Adrenal gland (tissue), 12 donors: ENCODE data around the gene ATG10. TPM values are rescaled to one million over a fixed set of nuclear protein-coding genes. Genes with fewer than 3 reads are reported as not detected.

Source experiments
- DNase-seq, 7 donors: peaks; one replicate each; pipeline ENCODE4 v3.0.0-alpha.2; 2019 to 2020
- H3K27ac ChIP-seq, 5 donors: fragments of 200-600 bp; sonication (generic) in 4 of 5; 1 replicate in 3 of 5; 2 replicates in 2 of 5; pipeline versions ENCODE4 v1.5.1 to v1.8.0; 2016 to 2020; ENCODE audit warnings: mild to moderate bottlenecking in 1 of 5
- H3K27me3 ChIP-seq: fragments of 200-600 bp; 2 replicates; pipeline ENCODE4 v1.8.0; 2021
- H3K36me3 ChIP-seq, 2 donors: fragments of 200-600 bp; replicated peaks in 1 of 2; 1 replicate in 1 of 2; 2 replicates in 1 of 2; pipeline versions ENCODE4 v1.5.1 to v1.8.0; 2018 to 2022
- H3K4me1 ChIP-seq, 2 donors: fragments of 200-600 bp; replicated peaks in 1 of 2; 1 replicate in 1 of 2; 2 replicates in 1 of 2; pipeline versions ENCODE4 v1.5.1 to v1.8.0; 2018 to 2021
- H3K4me3 ChIP-seq, 4 donors: fragments of 200-600 bp; sonication (generic) in 3 of 4; one replicate each; pipeline ENCODE4 v1.5.1; 2016 to 2018
- H3K9me3 ChIP-seq, 3 donors: fragments of 200-600 bp; sonication (generic) in 1 of 3; replicated peaks in 1 of 3; 1 replicate in 2 of 3; 2 replicates in 1 of 3; pipeline versions ENCODE4 v1.5.1 to v1.8.0; 2016 to 2021
- CTCF ChIP-seq, 6 experiments: fragments of 450-650 bp in 4 of 6; fragments of 200-600 bp in 2 of 6; sonication (generic) in 1 of 6; IDR thresholded peaks; 1 replicate in 5 of 6; 2 replicates in 1 of 6; pipeline versions ENCODE4 v1.5.1 to v1.8.0; 2016 to 2021; ENCODE audit warnings: antibody characterized with exemption in 6 of 6, mild to moderate bottlenecking in 2 of 6, moderate library complexity in 1 of 6
- POLR2A ChIP-seq, 2 donors: fragments of 450-650 bp; IDR thresholded peaks; one replicate each; pipeline ENCODE4 v1.6.1; 2017; ENCODE audit warnings: antibody characterized with exemption in 2 of 2, mild to moderate bottlenecking in 2 of 2, moderate library complexity in 1 of 2
- WGBS, 4 donors: extraction: QIAGEN DNeasy Blood & Tissue Kit in 2 of 4; methylation state at CpG; one replicate each; pipeline versions ENCODE4 v1.1.5 to v1.1.7; 2013 to 2017; 5-methylcytosine and 5-hydroxymethylcytosine counted together
- intact Hi-C, 2 donors: fragments of 100-400 bp; cut with DNase I; formaldehyde crosslinking; loops; one replicate each; pipeline versions ENCODE4 v1.14.1 to v1.15.0; 2022 to 2023
- polyA plus RNA-seq, 3 donors: library from polyadenylated mRNA; stranded (reverse); fragments of 200-250 nt in 2 of 3; fragments of 350-450 nt in 1 of 3; fragmentation: Illumina TruSeq in 1 of 3; extraction: RNeasy Lipid Tissue Mini Kit (QIAGEN cat#74804) in 1 of 3; gene quantifications; one replicate each; pipeline ENCODE4 v1.2.3, GENCODE V29; 2013 to 2014
- total RNA-seq, 9 donors: library from RNA; depleted of rRNA in 4 of 9; stranded (reverse); fragments of >200 nt in 4 of 9; fragments of 120-200 nt in 1 of 9; fragmentation: NEBNext Ultra II Directional in 1 of 9; extraction: Animal tissue kit (Norgen Biotek cat#: 25700) in 1 of 9; gene quantifications; one replicate each; pipeline versions ENCODE4 v1.1.0 to v1.2.4, GENCODE V29; 2013 to 2023
- donor health status: healthy with polysubstance abuse.
- donor health status: Bipolar disorder and iron deficiency.
- donor health status: DM: yes; HTN: yes; CAD: no.
- donor health status: DM: no; HTN: no; CAD: no.
- donor health status: DM: no; HTN: no; CAD: no.
- donor health status: DM: yes; HTN: yes; CAD: no.

ATG10 gene
- total and polyA plus RNA-seq, 12 donors: 4.0 to 15.1 (median 7.1) TPM

- intact Hi-C loops: no loop called here
- no peaks in the 10 kb centered on the region for H3K27me3 ChIP-seq
- no peak overlapping the region for H3K27ac ChIP-seq
- no peak overlapping the region for H3K4me3 ChIP-seq
- WGBS, 4 donors: 80 to 86% (median 83%) methylated on average over 4 of the region's 4 CpGs
- no peaks in the 10 kb centered on the region for H3K9me3 ChIP-seq
- TF ChIP-seq POLR2A (IDR thresholded peaks at IDR 0.05): no peak
- TF ChIP-seq CTCF (IDR thresholded peaks at IDR 0.05): no peak
- H3K36me3 ChIP-seq: no peaks in the 10 kb centered on the region
- no peak for DNase-seq
- H3K4me1 ChIP-seq: no peaks in the 10 kb centered on the region
Measured at GRCh38 chr5:81925009-81925408, 46.8 kb upstream of the ATG10 start.

GRCh38 chr5:81925981-81926380 is 45.8 kb upstream of the ATG10 start:
- 69 to 77% (median 73%) methylated on average over 7 of the region's 7 CpGs for WGBS, 4 donors

GRCh38 chr5:81936066-81936465 is 35.8 kb upstream of the ATG10 start:
- TF ChIP-seq CTCF (IDR thresholded peaks at IDR 0.05): no peak
- TF ChIP-seq POLR2A (IDR thresholded peaks at IDR 0.05): no peak

More at GRCh38 chr5:81925981-81926380, 45.8 kb upstream of the ATG10 start:
- no peak for TF ChIP-seq POLR2A (IDR thresholded peaks at IDR 0.05)
- TF ChIP-seq CTCF (IDR thresholded peaks at IDR 0.05): no peak
- Histone ChIP-seq H3K9me3 (no peaks in the 10 kb centered on the region), H3K4me3 (no peak overlapping the region), H3K4me1 (no peaks in the 10 kb centered on the region), H3K27ac (no peak overlapping the region), H3K36me3 (no peaks in the 10 kb centered on the region), H3K27me3 (no peaks in the 10 kb centered on the region)
- no peak for DNase-seq
- intact Hi-C loops: no loop called here

GRCh38 chr5:81936750-81937149 is 35.1 kb upstream of the ATG10 start:
- intact Hi-C loops: no loop called here
- DNase-seq: no peak
- no peak overlapping the region for H3K4me3 ChIP-seq
- no peaks in the 10 kb centered on the region for H3K36me3 ChIP-seq
- H3K4me1 ChIP-seq: no peaks in the 10 kb centered on the region
- no peaks in the 10 kb centered on the region for H3K27me3 ChIP-seq
- no peak overlapping the region for H3K27ac ChIP-seq
- H3K9me3 ChIP-seq: no peaks in the 10 kb centered on the region
- no peak for TF ChIP-seq POLR2A (IDR thresholded peaks at IDR 0.05)
- TF ChIP-seq CTCF (IDR thresholded peaks at IDR 0.05): no peak

More at GRCh38 chr5:81936066-81936465, 35.8 kb upstream of the ATG10 start:
- H3K27ac ChIP-seq: no peak overlapping the region
- H3K27me3 ChIP-seq: no peaks in the 10 kb centered on the region
- intact Hi-C loops: no loop called here
- no peak overlapping the region for H3K4me3 ChIP-seq
- no peaks in the 10 kb centered on the region for H3K9me3 ChIP-seq
- no peaks in the 10 kb centered on the region for H3K4me1 ChIP-seq
- 71 to 88% (median 79%) methylated on average over 1 of the region's 1 CpG for WGBS, 4 donors
- H3K36me3 ChIP-seq: no peaks in the 10 kb centered on the region
- no peak for DNase-seq
